Activated naive CD4-positive, alpha-beta T cell treated with anti-CD3 and anti-CD28 coated beads, Interleukin-2, amount 50 U/mL, for 24 hours (primary cell): ENCODE measurements around the gene PDSS1.

Experiments
- H3K27ac Mint-ChIP-seq: one replicate; pipeline ENCODE4 v1.8.0; 2021; ENCODE audit warnings: mild to moderate bottlenecking, mixed read lengths
- H3K27me3 Mint-ChIP-seq: one replicate; pipeline ENCODE4 v1.8.0; 2021; ENCODE audit warnings: mixed read lengths
- H3K36me3 Mint-ChIP-seq: one replicate; pipeline ENCODE4 v1.8.0; 2021; ENCODE audit warnings: mixed read lengths
- H3K4me1 Mint-ChIP-seq: one replicate; pipeline ENCODE4 v1.8.0; 2021; ENCODE audit warnings: mixed read lengths
- H3K4me3 Mint-ChIP-seq: one replicate; pipeline ENCODE4 v1.8.0; 2021; ENCODE audit warnings: mild to moderate bottlenecking, mixed read lengths
- H3K9me3 Mint-ChIP-seq: one replicate; pipeline ENCODE4 v1.8.0; 2021; ENCODE audit warnings: mixed read lengths

The PDSS1 gene

GRCh38 chr10:26792758-26793495 is 95.4 kb downstream of the PDSS1 start:
- Mint-ChIP-seq H3K36me3 (peaks cover 29% of the 10 kb centered on the region), H3K27me3 (no peaks in the 10 kb centered on the region), H3K4me1 (peaks cover 72% of the 10 kb centered on the region), H3K9me3 (peaks cover 5% of the 10 kb centered on the region), H3K4me3 (no peak overlapping the region), H3K27ac (peak overlapping the region; percentile 38)
